ENCODE results near the gene PCDHB13.
"Not testable (repeated sequence)": the region's sequence is repeated elsewhere in the genome, so short reads cannot be mapped to it uniquely, and the experiment has no call there.

DNA sequence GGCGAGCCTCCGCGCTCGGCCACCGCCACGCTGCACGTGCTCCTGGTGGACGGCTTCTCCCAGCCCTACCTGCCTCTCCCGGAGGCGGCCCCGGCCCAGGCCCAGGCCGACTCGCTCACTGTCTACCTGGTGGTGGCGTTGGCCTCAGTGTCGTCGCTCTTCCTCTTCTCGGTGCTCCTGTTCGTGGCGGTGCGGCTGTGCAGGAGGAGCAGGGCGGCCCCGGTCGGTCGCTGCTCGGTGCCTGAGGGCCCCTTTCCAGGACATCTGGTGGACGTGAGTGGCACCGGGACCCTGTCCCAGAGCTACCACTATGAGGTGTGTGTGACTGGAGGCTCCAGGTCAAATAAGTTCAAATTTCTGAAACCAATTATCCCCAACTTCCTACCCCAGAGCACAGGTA lies 2.9 kb upstream of the PCDHB13 start:
- TF ChIP-seq, protein P1, sequence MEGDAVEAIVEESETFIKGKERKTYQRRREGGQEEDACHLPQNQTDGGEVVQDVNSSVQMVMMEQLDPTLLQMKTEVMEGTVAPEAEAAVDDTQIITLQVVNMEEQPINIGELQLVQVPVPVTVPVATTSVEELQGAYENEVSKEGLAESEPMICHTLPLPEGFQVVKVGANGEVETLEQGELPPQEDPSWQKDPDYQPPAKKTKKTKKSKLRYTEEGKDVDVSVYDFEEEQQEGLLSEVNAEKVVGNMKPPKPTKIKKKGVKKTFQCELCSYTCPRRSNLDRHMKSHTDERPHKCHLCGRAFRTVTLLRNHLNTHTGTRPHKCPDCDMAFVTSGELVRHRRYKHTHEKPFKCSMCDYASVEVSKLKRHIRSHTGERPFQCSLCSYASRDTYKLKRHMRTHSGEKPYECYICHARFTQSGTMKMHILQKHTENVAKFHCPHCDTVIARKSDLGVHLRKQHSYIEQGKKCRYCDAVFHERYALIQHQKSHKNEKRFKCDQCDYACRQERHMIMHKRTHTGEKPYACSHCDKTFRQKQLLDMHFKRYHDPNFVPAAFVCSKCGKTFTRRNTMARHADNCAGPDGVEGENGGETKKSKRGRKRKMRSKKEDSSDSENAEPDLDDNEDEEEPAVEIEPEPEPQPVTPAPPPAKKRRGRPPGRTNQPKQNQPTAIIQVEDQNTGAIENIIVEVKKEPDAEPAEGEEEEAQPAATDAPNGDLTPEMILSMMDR (IDR thresholded peaks at IDR 0.05), result not testable (repeated sequence)
- TF ChIP-seq ZFX (IDR thresholded peaks at IDR 0.05; ENCODE audit: borderline replicate concordance), result not testable (repeated sequence)

Data from 22Rv1 (cell line).